ENCODE measurements around the gene SLCO3A1.

Gene SLCO3A1

DNA sequence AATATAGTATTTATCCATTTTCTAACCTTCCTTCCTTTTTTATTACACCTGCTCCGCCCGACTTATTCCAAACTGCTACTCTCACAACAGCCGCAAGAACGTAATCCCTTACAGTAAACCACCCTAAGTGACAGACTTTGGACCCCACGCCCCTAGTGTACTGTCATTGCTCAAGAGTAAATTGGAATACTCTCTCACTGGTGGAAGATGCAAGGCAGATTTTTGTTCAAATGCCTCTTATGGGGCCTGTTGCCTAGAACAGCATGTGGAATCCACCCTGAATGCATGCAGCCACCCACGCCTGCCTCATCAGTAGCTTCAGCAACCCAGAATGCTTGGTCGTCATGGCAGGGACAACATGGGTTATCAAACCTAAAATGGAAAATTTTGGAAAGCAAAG, 313.9 kb downstream of the SLCO3A1 start:
- no peak for DNase-seq
- Histone ChIP-seq H3K9me3 (ENCODE audit: insufficient read depth, low read depth, low read length) (no peaks in the 10 kb centered on the region), H3K14ac (ENCODE audit: low read length) (no peak overlapping the region), H4K12ac (ENCODE audit: low read depth, low read length) (no peak overlapping the region), H3K18ac (ENCODE audit: low read length) (no peak overlapping the region), H3K4ac (ENCODE audit: low read depth, low read length) (no peak overlapping the region), H2AK5ac (ENCODE audit: low read length) (no peak overlapping the region), H2BK120ac (ENCODE audit: insufficient read depth, low read length, poor library complexity) (no peak overlapping the region), H2BK5ac (ENCODE audit: low read depth, low read length, poor library complexity) (no peak overlapping the region), H3K27me3 (ENCODE audit: insufficient read depth, low read length) (no peaks in the 10 kb centered on the region), H3K9ac (ENCODE audit: low read length) (no peak overlapping the region), H2BK12ac (ENCODE audit: low read length) (no peak overlapping the region), H3K4me3 (ENCODE audit: low read depth, low read length) (no peak overlapping the region), H3K23ac (ENCODE audit: low read length) (no peak overlapping the region), H3K79me1 (ENCODE audit: low read length) (peaks cover 5% of the 10 kb centered on the region), H4K8ac (ENCODE audit: low read depth, low read length) (no peak overlapping the region), H4K91ac (ENCODE audit: low read depth, low read length) (no peak overlapping the region), H3K4me2 (ENCODE audit: low read length) (no peak overlapping the region), H2AFZ (ENCODE audit: insufficient read depth, low read length, poor library complexity) (no peak overlapping the region), H3K27ac (ENCODE audit: low read depth, low read length) (no peak overlapping the region), H3K4me1 (ENCODE audit: control insufficient read depth in 1 of 2, insufficient read depth in 2 of 2, low read length in 2 of 2) (peaks cover 15 to 16% of the 10 kb centered on the region in 2 experiments), H3K79me2 (ENCODE audit: control insufficient read depth, insufficient read depth, low read length, poor library complexity) (no peaks in the 10 kb centered on the region), H3K36me3 (ENCODE audit: control insufficient read depth in 1 of 2, insufficient read depth in 2 of 2, low read length in 2 of 2) (no peaks in the 10 kb centered on the region)
- no CpG with 5 or more reads among the region's 7 CpGs for WGBS (ENCODE audit: extremely low coverage, insufficient coverage, insufficient read length)

DNA sequence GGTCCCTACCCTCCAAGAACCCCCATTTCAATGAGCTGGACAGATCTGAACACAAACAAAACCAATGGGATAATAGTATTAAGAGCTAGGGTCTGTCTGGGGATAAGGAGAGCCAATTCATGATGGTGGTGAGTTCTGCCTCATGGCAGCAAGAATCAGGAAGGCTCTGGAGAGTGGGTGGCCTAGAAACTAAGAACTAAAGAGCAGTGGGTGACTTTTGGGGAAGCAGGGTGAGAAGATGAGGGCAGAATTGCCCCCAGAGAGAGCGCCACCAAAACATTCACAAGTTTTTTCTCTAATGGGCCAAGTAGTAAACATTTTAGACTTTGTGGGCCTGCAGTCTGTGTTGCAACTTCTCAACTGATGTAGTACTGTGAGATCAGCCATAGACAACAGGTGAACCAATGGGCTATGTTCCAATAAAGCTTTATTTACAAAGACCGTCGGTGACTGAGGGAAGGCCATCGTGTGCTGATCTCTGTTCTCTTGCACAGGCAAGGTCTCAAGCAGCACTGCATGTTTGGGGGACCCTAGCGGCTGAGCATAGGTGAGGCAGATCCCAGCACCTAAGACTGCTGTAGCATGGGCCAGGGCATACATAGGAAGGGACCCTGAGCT, 314.7 kb downstream of the SLCO3A1 start:
- Histone ChIP-seq H3K79me2 (ENCODE audit: control insufficient read depth, insufficient read depth, low read length, poor library complexity) (no peaks in the 10 kb centered on the region), H3K4ac (ENCODE audit: low read depth, low read length) (no peak overlapping the region), H2BK12ac (ENCODE audit: low read length) (no peak overlapping the region), H3K18ac (ENCODE audit: low read length) (no peak overlapping the region), H2BK120ac (ENCODE audit: insufficient read depth, low read length, poor library complexity) (no peak overlapping the region), H3K4me3 (ENCODE audit: low read depth, low read length) (no peak overlapping the region), H3K36me3 (ENCODE audit: control insufficient read depth in 1 of 2, insufficient read depth in 2 of 2, low read length in 2 of 2) (no peaks in the 10 kb centered on the region), H3K4me2 (ENCODE audit: low read length) (no peak overlapping the region), H4K8ac (ENCODE audit: low read depth, low read length) (no peak overlapping the region), H2BK5ac (ENCODE audit: low read depth, low read length, poor library complexity) (no peak overlapping the region), H3K9ac (ENCODE audit: low read length) (no peak overlapping the region), H3K27ac (ENCODE audit: low read depth, low read length) (no peak overlapping the region), H3K79me1 (ENCODE audit: low read length) (peaks cover 5% of the 10 kb centered on the region), H2AFZ (ENCODE audit: insufficient read depth, low read length, poor library complexity) (no peak overlapping the region), H3K4me1 (ENCODE audit: control insufficient read depth in 1 of 2, insufficient read depth in 2 of 2, low read length in 2 of 2) (peaks cover 15 to 16% of the 10 kb centered on the region in 2 experiments), H3K9me3 (ENCODE audit: insufficient read depth, low read depth, low read length) (no peaks in the 10 kb centered on the region), H4K91ac (ENCODE audit: low read depth, low read length) (no peak overlapping the region), H2AK5ac (ENCODE audit: low read length) (no peak overlapping the region), H3K23ac (ENCODE audit: low read length) (no peak overlapping the region), H3K27me3 (ENCODE audit: insufficient read depth, low read length) (no peaks in the 10 kb centered on the region), H3K14ac (ENCODE audit: low read length) (no peak overlapping the region), H4K12ac (ENCODE audit: low read depth, low read length) (no peak overlapping the region)
- DNase-seq: no peak
- WGBS (ENCODE audit: extremely low coverage, insufficient coverage, insufficient read length): no CpG with 5 or more reads among the region's 5 CpGs

DNA sequence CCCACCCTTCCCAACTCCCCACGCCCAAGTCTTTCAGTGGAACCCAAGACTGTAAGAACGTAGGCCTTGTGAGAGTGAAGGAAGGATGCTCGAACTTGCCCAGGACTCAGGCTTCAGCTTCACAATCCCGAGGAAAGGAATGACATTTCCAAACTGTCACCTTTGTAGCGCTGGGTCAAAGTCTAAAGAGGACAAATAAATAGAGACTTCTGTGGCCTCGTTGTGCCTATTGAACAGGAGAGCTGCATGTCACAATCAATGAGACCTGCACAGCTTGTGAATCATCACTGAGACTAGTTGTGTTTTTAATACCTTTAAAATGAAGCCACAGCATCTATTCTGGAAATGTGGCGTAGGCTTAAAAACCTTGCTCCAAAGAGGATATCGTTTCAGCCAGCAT, 317.4 kb downstream of the SLCO3A1 start:
- Histone ChIP-seq H4K12ac (ENCODE audit: low read depth, low read length) (no peak overlapping the region), H3K14ac (ENCODE audit: low read length) (no peak overlapping the region), H3K9ac (ENCODE audit: low read length) (no peak overlapping the region), H4K91ac (ENCODE audit: low read depth, low read length) (no peak overlapping the region), H2AFZ (ENCODE audit: insufficient read depth, low read length, poor library complexity) (no peak overlapping the region), H3K4ac (ENCODE audit: low read depth, low read length) (no peak overlapping the region), H3K18ac (ENCODE audit: low read length) (no peak overlapping the region), H2BK12ac (ENCODE audit: low read length) (no peak overlapping the region), H3K23ac (ENCODE audit: low read length) (no peak overlapping the region), H3K4me1 (ENCODE audit: control insufficient read depth in 1 of 2, insufficient read depth in 2 of 2, low read length in 2 of 2) (peaks cover 7 to 9% of the 10 kb centered on the region in 2 experiments), H3K9me3 (ENCODE audit: insufficient read depth, low read depth, low read length) (no peaks in the 10 kb centered on the region), H3K27ac (ENCODE audit: low read depth, low read length) (no peak overlapping the region), H4K8ac (ENCODE audit: low read depth, low read length) (no peak overlapping the region), H2AK5ac (ENCODE audit: low read length) (no peak overlapping the region), H3K79me1 (ENCODE audit: low read length) (peaks cover 3% of the 10 kb centered on the region), H3K4me3 (ENCODE audit: low read depth, low read length) (no peak overlapping the region), H3K4me2 (ENCODE audit: low read length) (no peak overlapping the region), H3K36me3 (ENCODE audit: control insufficient read depth in 1 of 2, insufficient read depth in 2 of 2, low read length in 2 of 2) (no peaks in the 10 kb centered on the region), H2BK120ac (ENCODE audit: insufficient read depth, low read length, poor library complexity) (no peak overlapping the region), H3K79me2 (ENCODE audit: control insufficient read depth, insufficient read depth, low read length, poor library complexity) (no peaks in the 10 kb centered on the region), H2BK5ac (ENCODE audit: low read depth, low read length, poor library complexity) (no peak overlapping the region), H3K27me3 (ENCODE audit: insufficient read depth, low read length) (no peaks in the 10 kb centered on the region)
- WGBS (ENCODE audit: extremely low coverage, insufficient coverage, insufficient read length): no CpG with 5 or more reads among the region's 8 CpGs
- DNase-seq: no peak

DNA sequence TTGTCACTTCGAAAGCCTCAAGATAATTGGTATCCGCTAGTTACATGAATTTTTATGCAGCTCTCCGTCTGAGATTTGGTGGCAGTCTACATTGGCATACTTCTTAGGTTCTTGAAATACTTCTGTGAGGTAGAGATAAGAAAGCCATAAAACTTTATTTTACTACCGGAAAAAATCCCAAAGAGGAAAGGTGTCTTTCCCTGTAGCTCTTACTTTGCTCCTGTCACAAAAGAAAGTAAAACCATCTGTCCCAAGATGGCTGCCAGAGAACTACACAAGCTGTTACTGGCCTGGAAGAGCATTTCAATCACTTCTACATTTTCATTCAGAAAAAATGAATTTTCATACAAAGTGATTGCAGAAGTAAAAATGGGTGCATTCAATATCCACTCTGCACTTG, 325.4 kb downstream of the SLCO3A1 start:
- Histone ChIP-seq H3K4me3 (ENCODE audit: low read depth, low read length) (no peak overlapping the region), H2AFZ (ENCODE audit: insufficient read depth, low read length, poor library complexity) (no peak overlapping the region), H2BK5ac (ENCODE audit: low read depth, low read length, poor library complexity) (no peak overlapping the region), H4K12ac (ENCODE audit: low read depth, low read length) (no peak overlapping the region), H3K27ac (ENCODE audit: low read depth, low read length) (no peak overlapping the region), H3K79me1 (ENCODE audit: low read length) (no peaks in the 10 kb centered on the region), H3K36me3 (ENCODE audit: control insufficient read depth in 1 of 2, insufficient read depth in 2 of 2, low read length in 2 of 2) (no peaks in the 10 kb centered on the region), H3K4me1 (ENCODE audit: control insufficient read depth in 1 of 2, insufficient read depth in 2 of 2, low read length in 2 of 2) (no peaks in the 10 kb centered on the region), H3K9ac (ENCODE audit: low read length) (no peak overlapping the region), H2BK12ac (ENCODE audit: low read length) (no peak overlapping the region), H2BK120ac (ENCODE audit: insufficient read depth, low read length, poor library complexity) (no peak overlapping the region), H2AK5ac (ENCODE audit: low read length) (no peak overlapping the region), H4K91ac (ENCODE audit: low read depth, low read length) (no peak overlapping the region), H3K4me2 (ENCODE audit: low read length) (no peak overlapping the region), H3K4ac (ENCODE audit: low read depth, low read length) (no peak overlapping the region), H3K27me3 (ENCODE audit: insufficient read depth, low read length) (no peaks in the 10 kb centered on the region), H3K9me3 (ENCODE audit: insufficient read depth, low read depth, low read length) (no peaks in the 10 kb centered on the region), H3K79me2 (ENCODE audit: control insufficient read depth, insufficient read depth, low read length, poor library complexity) (no peaks in the 10 kb centered on the region), H3K18ac (ENCODE audit: low read length) (no peak overlapping the region), H3K14ac (ENCODE audit: low read length) (no peak overlapping the region), H4K8ac (ENCODE audit: low read depth, low read length) (no peak overlapping the region), H3K23ac (ENCODE audit: low read length) (no peak overlapping the region)
- no CpG with 5 or more reads among the region's 4 CpGs for WGBS (ENCODE audit: extremely low coverage, insufficient coverage, insufficient read length)
- DNase-seq: no peak
